GM21447 (cell line): ENCODE measurements around the gene APOBEC3F.
A peak's percentile ranks its signal among the peaks of the same experiment; 100 is the strongest.
"Not testable (repeated sequence)": the region's sequence is repeated elsewhere in the genome, so short reads cannot be mapped to it uniquely, and the experiment has no call there.

ENCODE experiments used
- ATAC-seq: cut with Tn5 transposase; IDR thresholded peaks from one replicate; pipeline ENCODE4 v1.9.1; 2021; ENCODE audit not compliant: unreplicated experiment

The APOBEC3F gene

DNA sequence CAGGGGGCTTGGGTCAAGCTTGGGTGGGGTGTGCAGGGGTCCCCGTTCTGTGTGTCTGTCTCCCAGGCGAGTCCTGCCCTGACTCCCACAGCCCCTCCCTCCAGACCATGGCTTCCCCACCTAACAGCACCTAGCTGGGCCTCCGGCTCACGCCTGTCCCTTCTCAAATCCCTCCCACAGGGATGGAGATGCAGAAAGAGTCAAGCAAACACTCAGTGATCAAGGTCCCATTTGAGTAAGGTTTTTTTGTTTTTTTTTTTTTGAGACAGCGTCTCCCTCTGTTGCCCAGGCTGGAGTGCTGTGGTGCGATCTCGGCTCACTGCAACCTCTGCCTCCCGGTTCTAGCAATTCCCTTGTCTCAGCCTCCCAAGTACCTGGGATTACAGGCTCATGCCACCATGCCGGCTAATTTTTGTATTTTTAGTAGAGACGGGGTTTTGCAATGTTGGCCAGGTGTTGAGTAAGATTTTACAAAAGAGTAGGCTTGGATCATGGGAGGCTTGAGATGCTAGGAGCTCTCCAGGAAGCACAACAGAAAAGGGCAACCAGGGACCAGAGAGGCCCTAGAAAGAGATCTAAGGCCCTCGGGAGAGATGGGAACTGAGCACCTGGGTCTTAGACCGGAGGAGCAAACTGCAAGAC, 14.0 kb upstream of the APOBEC3F start:
- ATAC-seq = no peak

GRCh38 chr22:39027717-39028116, 12.9 kb upstream of the APOBEC3F start:
- ATAC-seq = no peak

GRCh38 chr22:39028281-39028680, 12.4 kb upstream of the APOBEC3F start:
- no peak for ATAC-seq

DNA sequence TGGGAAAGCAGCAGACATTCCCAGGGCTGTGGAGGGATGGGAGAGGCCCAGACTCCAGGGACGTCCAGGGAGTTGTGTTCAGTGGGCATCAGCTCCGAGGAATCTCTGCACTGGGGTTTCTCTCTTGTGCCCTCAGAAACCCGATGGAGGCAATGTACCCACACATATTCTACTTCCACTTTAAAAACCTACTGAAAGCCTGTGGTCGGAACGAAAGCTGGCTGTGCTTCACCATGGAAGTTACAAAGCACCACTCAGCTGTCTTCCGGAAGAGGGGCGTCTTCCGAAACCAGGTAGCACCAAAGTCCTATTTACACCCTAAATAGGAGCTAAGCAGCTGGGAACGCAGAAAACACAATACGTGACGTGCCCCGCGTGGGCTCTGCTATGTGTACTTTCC, 11.4 kb upstream of the APOBEC3F start:
- no peak for ATAC-seq

DNA sequence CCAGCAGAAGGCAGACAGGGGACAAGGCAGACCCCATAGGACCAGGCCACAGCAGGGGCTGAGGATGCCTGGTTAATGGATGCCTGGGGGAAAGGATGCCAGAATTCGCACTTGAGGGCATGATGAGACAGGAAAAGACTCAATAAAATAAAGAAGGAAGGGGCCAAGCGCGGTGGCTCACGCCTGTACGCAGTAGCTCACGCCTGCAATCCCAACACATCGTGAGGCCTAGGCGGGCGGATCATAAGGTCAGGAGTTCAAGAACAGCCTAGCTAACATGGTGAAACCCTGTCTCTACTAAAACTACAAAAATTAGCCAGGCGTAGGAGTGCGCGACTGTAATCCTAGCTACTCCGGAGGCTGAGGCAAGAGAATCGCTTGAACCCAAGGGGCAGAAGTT, 10.0 kb upstream of the APOBEC3F start:
- no peak for ATAC-seq

DNA sequence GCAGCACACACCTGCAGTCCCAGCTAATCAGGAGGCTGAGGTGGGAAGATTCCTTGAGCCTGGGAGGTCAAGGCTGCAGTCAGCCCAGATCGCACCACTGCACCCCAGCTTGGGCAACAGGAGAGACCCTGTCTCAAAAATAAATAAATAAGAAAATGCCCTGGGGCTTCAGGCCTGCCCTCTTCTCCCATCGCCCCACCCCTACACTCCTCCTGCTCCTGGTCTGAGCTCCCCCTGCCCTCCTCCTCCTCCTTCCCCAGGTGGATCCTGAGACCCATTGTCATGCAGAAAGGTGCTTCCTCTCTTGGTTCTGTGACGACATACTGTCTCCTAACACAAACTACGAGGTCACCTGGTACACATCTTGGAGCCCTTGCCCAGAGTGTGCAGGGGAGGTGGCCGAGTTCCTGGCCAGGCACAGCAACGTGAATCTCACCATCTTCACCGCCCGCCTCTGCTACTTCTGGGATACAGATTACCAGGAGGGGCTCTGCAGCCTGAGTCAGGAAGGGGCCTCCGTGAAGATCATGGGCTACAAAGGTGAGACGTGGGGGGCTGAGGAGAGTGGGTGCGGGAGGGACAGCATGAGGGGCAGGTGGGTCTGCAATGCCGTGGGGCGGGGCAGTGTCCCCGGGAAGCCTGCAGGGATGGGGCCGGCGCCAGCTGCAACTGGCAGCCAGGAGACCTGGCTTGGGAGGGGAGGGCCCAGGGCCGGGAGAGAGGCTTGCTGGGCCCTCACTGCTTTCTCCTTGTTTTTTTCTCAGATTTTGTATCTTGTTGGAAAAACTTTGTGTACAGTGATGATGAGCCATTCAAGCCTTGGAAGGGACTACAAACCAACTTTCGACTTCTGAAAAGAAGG, 9.0 kb upstream of the APOBEC3F start:
- not testable (repeated sequence) for ATAC-seq

DNA sequence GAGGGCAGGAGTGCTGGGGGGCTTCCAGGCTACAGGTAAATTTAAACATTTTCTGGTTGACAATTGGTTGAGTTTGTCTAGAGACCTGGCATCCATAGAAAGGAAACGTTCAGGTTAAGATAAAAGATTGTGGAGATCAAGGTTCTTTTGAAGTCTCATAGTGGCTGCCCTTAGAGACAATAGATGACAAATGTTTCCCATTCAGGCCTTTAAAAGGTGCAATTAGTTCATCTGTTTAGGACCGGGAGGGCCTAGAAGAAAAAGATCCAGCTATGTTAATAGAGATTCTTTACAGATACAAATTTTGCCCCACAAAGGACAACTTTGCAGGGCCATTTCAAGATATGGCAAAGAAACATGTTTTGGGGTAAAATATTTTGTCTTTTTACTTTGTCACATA, 3.6 kb upstream of the APOBEC3F start:
- not testable (repeated sequence) for ATAC-seq

- ATAC-seq = no peak
These were observed 1.1 kb upstream of the APOBEC3F start for GRCh38 chr22:39039306-39040126.

- ATAC-seq = peak; percentile 15
These were observed 518 bp upstream of the APOBEC3F start for GRCh38 chr22:39040155-39040537.

DNA sequence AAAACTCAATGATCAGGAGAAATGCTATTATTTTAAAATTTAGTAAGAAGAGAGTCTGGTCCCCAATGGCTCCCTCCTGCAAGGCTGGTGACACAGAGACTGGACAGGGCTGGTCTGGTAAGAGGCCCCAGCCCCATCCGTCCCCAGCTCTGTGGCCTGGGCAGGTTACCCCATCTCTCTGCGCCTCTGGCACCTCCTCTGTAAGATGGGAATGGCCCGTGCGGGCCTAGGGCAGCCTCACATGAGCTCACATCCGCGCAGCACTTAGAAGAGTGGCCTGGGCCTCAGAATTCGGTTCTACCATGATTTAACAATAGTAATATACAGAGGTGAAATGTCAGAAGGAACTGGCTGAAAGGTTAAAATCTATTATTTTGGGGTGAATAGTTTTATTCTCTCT, 1.2 kb downstream of the APOBEC3F start:
- no peak for ATAC-seq

GRCh38 chr22:39043063-39043462, 2.4 kb downstream of the APOBEC3F start:
- ATAC-seq = not testable (repeated sequence)

DNA sequence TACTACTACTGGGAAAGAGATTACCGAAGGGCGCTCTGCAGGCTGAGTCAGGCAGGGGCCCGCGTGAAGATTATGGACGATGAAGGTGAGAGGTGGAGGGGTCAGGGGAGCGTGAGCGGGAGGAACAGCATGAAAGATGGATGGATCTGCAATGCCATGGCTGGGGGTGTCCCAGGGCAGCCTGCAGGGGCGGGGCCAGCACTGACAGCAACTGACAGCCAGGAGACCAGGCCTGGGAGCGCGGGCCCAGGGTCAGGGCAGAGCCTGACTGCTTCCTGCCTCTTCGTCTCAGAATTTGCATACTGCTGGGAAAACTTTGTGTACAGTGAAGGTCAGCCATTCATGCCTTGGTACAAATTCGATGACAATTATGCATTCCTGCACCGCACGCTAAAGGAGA, 4.5 kb downstream of the APOBEC3F start:
- not testable (repeated sequence) for ATAC-seq

GRCh38 chr22:39049486-39049885, 8.8 kb downstream of the APOBEC3F start:
- ATAC-seq = not testable (repeated sequence)

DNA sequence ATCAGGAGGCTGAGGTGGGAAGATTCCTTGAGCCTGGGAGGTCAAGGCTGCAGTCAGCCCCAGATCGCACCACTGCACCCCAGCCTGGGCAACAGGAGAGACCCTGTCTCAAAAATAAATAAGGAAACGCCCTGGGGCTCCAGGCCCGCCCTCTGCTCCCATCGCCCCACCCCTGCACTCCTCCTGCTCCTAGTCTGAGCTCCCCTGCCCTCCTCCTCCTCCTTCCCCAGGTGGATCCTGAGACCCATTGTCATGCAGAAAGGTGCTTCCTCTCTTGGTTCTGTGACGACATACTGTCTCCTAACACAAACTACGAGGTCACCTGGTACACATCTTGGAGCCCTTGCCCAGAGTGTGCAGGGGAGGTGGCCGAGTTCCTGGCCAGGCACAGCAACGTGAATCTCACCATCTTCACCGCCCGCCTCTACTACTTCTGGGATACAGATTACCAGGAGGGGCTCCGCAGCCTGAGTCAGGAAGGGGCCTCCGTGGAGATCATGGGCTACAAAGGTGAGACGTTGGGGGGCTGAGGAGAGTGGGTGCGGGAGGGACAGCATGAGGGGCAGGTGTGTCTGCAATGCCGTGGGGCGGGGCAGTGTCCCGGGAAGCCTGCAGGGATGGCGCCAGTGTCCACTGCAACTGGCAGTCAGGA, 11.3 kb downstream of the APOBEC3F start:
- ATAC-seq = not testable (repeated sequence)

GRCh38 chr22:39055658-39056057, 15.0 kb downstream of the APOBEC3F start:
- no peak for ATAC-seq

- not testable (repeated sequence) for ATAC-seq
These were observed 20.6 kb downstream of the APOBEC3F start for GRCh38 chr22:39061290-39061689.

DNA sequence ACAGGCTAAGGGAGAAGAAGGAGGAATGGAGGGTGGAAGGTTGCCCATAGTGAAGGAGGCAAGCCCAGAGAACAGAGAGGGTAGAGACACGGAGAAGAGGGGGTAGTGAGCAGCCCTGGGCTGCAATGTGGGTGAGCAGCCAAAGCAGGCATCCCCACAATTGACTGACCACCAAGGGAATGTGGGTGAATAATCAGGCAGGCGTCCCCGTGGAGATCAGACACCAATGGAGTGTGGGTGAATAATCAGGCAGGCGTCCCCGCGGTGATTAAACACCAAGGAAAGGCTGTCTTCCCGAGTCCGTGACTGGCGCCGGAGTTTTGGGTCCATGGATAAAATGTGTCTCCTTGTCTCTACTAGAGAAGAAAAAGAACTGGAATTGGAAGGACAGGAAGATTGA, 21.3 kb downstream of the APOBEC3F start:
- ATAC-seq = not testable (repeated sequence)

DNA sequence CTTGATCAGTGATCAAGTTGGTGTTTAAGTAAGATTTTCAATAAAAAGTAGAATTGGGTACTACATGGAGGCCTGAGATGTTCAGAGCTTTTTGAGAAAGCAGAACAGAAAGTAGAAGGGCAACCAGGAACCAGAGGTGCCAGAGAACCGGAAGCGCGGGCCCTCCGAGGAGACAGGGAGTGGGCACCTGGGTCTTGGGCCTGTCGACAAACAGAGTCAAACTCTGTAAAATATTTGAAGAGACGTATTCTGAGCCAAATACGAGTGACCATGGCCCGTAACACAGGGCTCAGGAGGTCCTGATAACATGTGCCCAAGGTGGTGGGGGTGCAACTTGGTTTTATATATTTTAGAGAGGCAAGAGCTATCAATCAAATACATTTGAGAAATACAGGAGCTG, 23.2 kb downstream of the APOBEC3F start:
- ATAC-seq = not testable (repeated sequence)

GRCh38 chr22:39066442-39067276, 26.0 kb downstream of the APOBEC3F start:
- not testable (repeated sequence) for ATAC-seq
